Ectodermal cell (in vitro differentiated cells): ENCODE measurements around the gene MLC1.

Experiments
- H3K27ac ChIP-seq: 2 replicates; pipeline ENCODE4 v1.7.0; 2013; ENCODE audit warnings: mild to moderate bottlenecking, low read depth, low read length; ENCODE audit not compliant: insufficient read depth, poor library complexity, severe bottlenecking
- H3K27me3 ChIP-seq: 2 replicates; pipeline ENCODE4 v1.7.0; 2013; ENCODE audit warnings: mild to moderate bottlenecking, low read length; ENCODE audit not compliant: insufficient read depth, control insufficient read depth, poor library complexity, severe bottlenecking
- H3K36me3 ChIP-seq: one replicate; pipeline ENCODE4 v1.7.0; 2013; ENCODE audit warnings: low read length; ENCODE audit not compliant: control insufficient read depth, insufficient read depth
- H3K4me1 ChIP-seq: one replicate; pipeline ENCODE4 v1.7.0; 2013; ENCODE audit warnings: low read length; ENCODE audit not compliant: control insufficient read depth, insufficient read depth
- H3K4me3 ChIP-seq: 2 replicates; pipeline ENCODE4 v1.7.0; 2013; ENCODE audit warnings: low read depth, low read length, control low read depth; ENCODE audit not compliant: insufficient read depth
- H3K9me3 ChIP-seq: 2 replicates; pipeline ENCODE4 v1.7.0; 2013; ENCODE audit warnings: mild to moderate bottlenecking, low read length, moderate library complexity; ENCODE audit not compliant: control insufficient read depth
- WGBS, 2 experiments: methylation state at CpG; one replicate each; pipeline ENCODE4 v1.1.7; 2013; ENCODE audit warnings: missing lambda C conversion rate in 2 of 2; 5-methylcytosine and 5-hydroxymethylcytosine counted together

Gene MLC1

GRCh38 chr22:50118557-50119168, 33.4 kb upstream of the MLC1 start:
- no peaks in the 10 kb centered on the region for H3K36me3 ChIP-seq
- 67 to 71% methylated on average over 10 of the region's 10 CpGs for WGBS, 2 experiments
- no peak overlapping the region for H3K4me3 ChIP-seq
- H3K9me3 ChIP-seq = no peaks in the 10 kb centered on the region
- H3K27ac ChIP-seq = no peak overlapping the region
- no peaks in the 10 kb centered on the region for H3K4me1 ChIP-seq
- no peaks in the 10 kb centered on the region for H3K27me3 ChIP-seq

- 85 to 87% methylated on average over 3 of the region's 3 CpGs for WGBS, 2 experiments
- Histone ChIP-seq H3K4me3 (no peak overlapping the region), H3K36me3 (no peaks in the 10 kb centered on the region), H3K4me1 (no peaks in the 10 kb centered on the region), H3K27ac (no peak overlapping the region), H3K9me3 (no peaks in the 10 kb centered on the region), H3K27me3 (no peaks in the 10 kb centered on the region)
These were observed 32.9 kb upstream of the MLC1 start for GRCh38 chr22:50118129-50118528.

GRCh38 chr22:50117168-50117762, 32.0 kb upstream of the MLC1 start:
- no peaks in the 10 kb centered on the region for H3K4me1 ChIP-seq
- no peaks in the 10 kb centered on the region for H3K27me3 ChIP-seq
- H3K36me3 ChIP-seq = no peaks in the 10 kb centered on the region
- H3K4me3 ChIP-seq = no peak overlapping the region
- H3K27ac ChIP-seq = no peak overlapping the region
- WGBS, 2 experiments = 93 to 94% methylated on average over 19 of the region's 19 CpGs
- no peaks in the 10 kb centered on the region for H3K9me3 ChIP-seq

- Histone ChIP-seq H3K9me3 (no peaks in the 10 kb centered on the region), H3K4me1 (no peaks in the 10 kb centered on the region), H3K4me3 (no peak overlapping the region), H3K27ac (no peak overlapping the region), H3K27me3 (no peaks in the 10 kb centered on the region), H3K36me3 (no peaks in the 10 kb centered on the region)
- WGBS, 2 experiments = 94 to 95% methylated on average over 10 of the region's 10 CpGs
These were observed 30.5 kb upstream of the MLC1 start for GRCh38 chr22:50115693-50116092.

GRCh38 chr22:50114221-50115021, 29.2 kb upstream of the MLC1 start:
- no peaks in the 10 kb centered on the region for H3K27me3 ChIP-seq
- no peaks in the 10 kb centered on the region for H3K36me3 ChIP-seq
- no peaks in the 10 kb centered on the region for H3K9me3 ChIP-seq
- H3K4me1 ChIP-seq = no peaks in the 10 kb centered on the region
- H3K27ac ChIP-seq = no peak overlapping the region
- H3K4me3 ChIP-seq = no peak overlapping the region
- 68 to 71% methylated on average over 17 to 19 of the region's 19 CpGs for WGBS, 2 experiments

- H3K4me3 ChIP-seq = no peak overlapping the region
- WGBS, 2 experiments = 91% methylated on average over 28 of the region's 28 CpGs
- no peaks in the 10 kb centered on the region for H3K27me3 ChIP-seq
- H3K27ac ChIP-seq = no peak overlapping the region
- H3K36me3 ChIP-seq = no peaks in the 10 kb centered on the region
- H3K9me3 ChIP-seq = no peaks in the 10 kb centered on the region
- no peaks in the 10 kb centered on the region for H3K4me1 ChIP-seq
These were observed 27.2 kb upstream of the MLC1 start for GRCh38 chr22:50112151-50113118.

GRCh38 chr22:50111056-50111455, 25.8 kb upstream of the MLC1 start:
- no peak overlapping the region for H3K27ac ChIP-seq
- H3K36me3 ChIP-seq = no peaks in the 10 kb centered on the region
- no peaks in the 10 kb centered on the region for H3K4me1 ChIP-seq
- 89 to 96% methylated on average over 1 of the region's 1 CpG for WGBS, 2 experiments
- no peaks in the 10 kb centered on the region for H3K27me3 ChIP-seq
- no peak overlapping the region for H3K4me3 ChIP-seq
- H3K9me3 ChIP-seq = no peaks in the 10 kb centered on the region

GRCh38 chr22:50107529-50107928, 22.3 kb upstream of the MLC1 start:
- Histone ChIP-seq H3K27me3 (no peaks in the 10 kb centered on the region), H3K4me1 (no peaks in the 10 kb centered on the region), H3K4me3 (no peak overlapping the region), H3K9me3 (no peaks in the 10 kb centered on the region), H3K36me3 (no peaks in the 10 kb centered on the region), H3K27ac (no peak overlapping the region)
- 93 to 96% methylated on average over 9 of the region's 9 CpGs for WGBS, 2 experiments

GRCh38 chr22:50105208-50106100, 20.2 kb upstream of the MLC1 start:
- Histone ChIP-seq H3K4me1 (no peaks in the 10 kb centered on the region), H3K36me3 (no peaks in the 10 kb centered on the region), H3K4me3 (no peak overlapping the region), H3K9me3 (no peaks in the 10 kb centered on the region), H3K27me3 (no peaks in the 10 kb centered on the region), H3K27ac (no peak overlapping the region)
- WGBS, 2 experiments = 93 to 94% methylated on average over 9 of the region's 9 CpGs
